ENCODE data around the gene PTK7. TPM values are rescaled to one million over a fixed set of nuclear protein-coding genes. Genes with fewer than 3 reads are reported as not detected.

Gene PTK7
- total and polyA plus RNA-seq, 3 donors from 2014 or later: 58.8 to 68.7 (median 60.8) TPM

DNA sequence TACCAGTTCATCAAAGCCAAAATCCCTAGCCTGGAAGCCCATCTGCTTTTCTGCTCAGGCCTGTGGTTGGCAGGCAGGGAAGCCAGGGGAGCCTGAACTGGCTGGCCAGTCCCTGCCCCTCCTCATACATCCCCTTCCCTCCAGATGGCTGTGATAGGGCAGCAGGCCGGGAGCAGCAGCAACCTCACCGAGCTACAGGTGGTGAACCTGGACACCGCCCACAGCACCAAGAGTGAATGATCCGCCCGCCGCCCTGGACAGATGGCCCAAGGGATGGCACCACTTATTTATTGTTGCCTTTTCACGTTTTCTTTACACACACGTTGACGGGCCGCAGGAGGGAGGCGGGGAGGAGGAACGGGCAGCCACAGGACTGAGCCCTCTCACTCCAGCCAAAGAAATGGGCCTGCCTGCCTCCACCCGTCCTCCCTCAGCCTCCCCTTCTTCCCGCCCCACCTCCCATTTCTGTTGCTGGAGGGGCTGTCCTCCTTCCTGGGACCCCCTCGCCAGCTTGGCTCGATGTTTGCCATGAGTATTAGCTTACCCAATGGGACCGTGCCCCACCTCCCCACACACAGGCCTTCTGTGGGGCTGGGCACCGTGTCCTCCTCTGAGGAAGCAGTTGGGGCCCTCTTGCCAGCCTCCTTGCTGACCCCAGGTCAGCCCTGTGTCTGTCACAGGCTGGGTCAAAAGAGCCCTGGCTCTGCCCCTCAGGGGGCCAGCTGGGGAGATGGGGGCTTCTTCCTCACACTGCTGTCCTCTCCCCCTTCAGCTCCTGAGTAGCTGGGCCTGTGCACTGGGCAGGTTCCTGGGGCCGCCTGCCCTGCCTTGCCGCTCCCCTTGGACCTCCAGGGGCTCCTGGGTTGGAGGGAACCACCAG, 103.1 kb downstream of the PTK7 start:
- no peaks in the 10 kb centered on the region for H3K27me3 ChIP-seq
- 82 to 88% methylated on average over 17 to 20 of the region's 20 CpGs for WGBS, 2 donors
- H3K4me3 ChIP-seq: no peak overlapping the region
- intact Hi-C loops (cut with DNase I; ENCODE audit: low total_unique reads): no loop called here
- H3K9me3 ChIP-seq: no peaks in the 10 kb centered on the region
- peaks cover 15% of the 10 kb centered on the region for H3K4me1 ChIP-seq
- TF ChIP-seq, protein P1, sequence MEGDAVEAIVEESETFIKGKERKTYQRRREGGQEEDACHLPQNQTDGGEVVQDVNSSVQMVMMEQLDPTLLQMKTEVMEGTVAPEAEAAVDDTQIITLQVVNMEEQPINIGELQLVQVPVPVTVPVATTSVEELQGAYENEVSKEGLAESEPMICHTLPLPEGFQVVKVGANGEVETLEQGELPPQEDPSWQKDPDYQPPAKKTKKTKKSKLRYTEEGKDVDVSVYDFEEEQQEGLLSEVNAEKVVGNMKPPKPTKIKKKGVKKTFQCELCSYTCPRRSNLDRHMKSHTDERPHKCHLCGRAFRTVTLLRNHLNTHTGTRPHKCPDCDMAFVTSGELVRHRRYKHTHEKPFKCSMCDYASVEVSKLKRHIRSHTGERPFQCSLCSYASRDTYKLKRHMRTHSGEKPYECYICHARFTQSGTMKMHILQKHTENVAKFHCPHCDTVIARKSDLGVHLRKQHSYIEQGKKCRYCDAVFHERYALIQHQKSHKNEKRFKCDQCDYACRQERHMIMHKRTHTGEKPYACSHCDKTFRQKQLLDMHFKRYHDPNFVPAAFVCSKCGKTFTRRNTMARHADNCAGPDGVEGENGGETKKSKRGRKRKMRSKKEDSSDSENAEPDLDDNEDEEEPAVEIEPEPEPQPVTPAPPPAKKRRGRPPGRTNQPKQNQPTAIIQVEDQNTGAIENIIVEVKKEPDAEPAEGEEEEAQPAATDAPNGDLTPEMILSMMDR (IDR thresholded peaks at IDR 0.05): no peak
- TF ChIP-seq POLR2A (IDR thresholded peaks at IDR 0.05): no peak
- H3K27ac ChIP-seq: no peak overlapping the region
- DNase-seq: no peak
- H3K36me3 ChIP-seq (ENCODE audit: low read depth, missing control alignments): no peaks in the 10 kb centered on the region

- H3K4me1 ChIP-seq: peaks cover 10% of the 10 kb centered on the region
- no peaks in the 10 kb centered on the region for H3K9me3 ChIP-seq
- H3K36me3 ChIP-seq (ENCODE audit: low read depth, missing control alignments): no peaks in the 10 kb centered on the region
- TF ChIP-seq POLR2A (IDR thresholded peaks at IDR 0.05): no peak
- TF ChIP-seq, protein P1 (IDR thresholded peaks at IDR 0.05): no peak
- 74 to 81% methylated on average over 7 of the region's 7 CpGs for WGBS, 2 donors
- H3K27me3 ChIP-seq: no peaks in the 10 kb centered on the region
- DNase-seq: no peak
- no peak overlapping the region for H3K4me3 ChIP-seq
- intact Hi-C loops (cut with DNase I; ENCODE audit: low total_unique reads): no loop called here
- H3K27ac ChIP-seq: no peak overlapping the region
These were observed 103.9 kb downstream of the PTK7 start for GRCh38 chr6:43180058-43180457.

- H3K4me3 ChIP-seq: no peak overlapping the region
- 52 to 58% methylated on average over 5 of the region's 5 CpGs for WGBS, 2 donors
- H3K4me1 ChIP-seq: peaks cover 10% of the 10 kb centered on the region
- intact Hi-C loops (cut with DNase I; ENCODE audit: low total_unique reads): no loop called here
- H3K9me3 ChIP-seq: no peaks in the 10 kb centered on the region
- no peaks in the 10 kb centered on the region for H3K36me3 ChIP-seq (ENCODE audit: low read depth, missing control alignments)
- no peak for DNase-seq
- no peaks in the 10 kb centered on the region for H3K27me3 ChIP-seq
- no peak overlapping the region for H3K27ac ChIP-seq
- TF ChIP-seq POLR2A (IDR thresholded peaks at IDR 0.05): no peak
- TF ChIP-seq, protein P1 (IDR thresholded peaks at IDR 0.05): no peak
These were observed 104.9 kb downstream of the PTK7 start for GRCh38 chr6:43180985-43181384.

DNA sequence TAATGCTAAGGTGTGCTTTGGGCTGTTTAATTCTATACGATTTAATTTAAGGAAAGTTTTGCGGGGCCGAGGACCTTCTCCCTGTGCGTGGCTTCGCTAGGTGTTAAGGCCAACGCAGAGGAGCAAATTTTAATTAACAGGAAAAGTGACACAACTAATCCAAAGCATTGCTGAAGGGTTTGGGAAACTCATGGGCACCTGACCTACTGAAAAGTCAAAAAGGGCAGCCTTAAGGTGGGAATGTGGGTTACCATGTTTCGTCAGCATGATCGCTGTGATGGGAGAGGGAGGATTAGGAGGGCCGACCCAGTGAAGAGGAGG, 105.5 kb downstream of the PTK7 start:
- no peak for DNase-seq
- H3K27ac ChIP-seq: peak overlapping the region in 1 of 2 donors; percentile 76
- peak overlapping the region; percentile 63 to 82 for H3K4me3 ChIP-seq
- no peaks in the 10 kb centered on the region for H3K9me3 ChIP-seq
- 40% methylated on average over 9 of the region's 9 CpGs for WGBS, 2 donors
- intact Hi-C loops (cut with DNase I; ENCODE audit: low total_unique reads): no loop called here
- H3K4me1 ChIP-seq: peaks cover 10% of the 10 kb centered on the region
- H3K36me3 ChIP-seq (ENCODE audit: low read depth, missing control alignments): no peaks in the 10 kb centered on the region
- TF ChIP-seq, protein P1 (IDR thresholded peaks at IDR 0.05): no peak
- TF ChIP-seq POLR2A (IDR thresholded peaks at IDR 0.05): no peak
- no peaks in the 10 kb centered on the region for H3K27me3 ChIP-seq
